Activated T-helper 9 cell treated with anti-CD3 and anti-CD28 coated beads, Interleukin-2, amount 50 U/mL, for 16 hours (primary cell): ENCODE results near the gene LMO2.
"Not testable (repeated sequence)": the region's sequence is repeated elsewhere in the genome, so short reads cannot be mapped to it uniquely, and the experiment has no call there.

ENCODE experiments used
- DNase-seq: peaks from one replicate; pipeline ENCODE4 v3.0.0-alpha.2; 2020; ENCODE audit warnings: low read depth

The LMO2 gene

DNA sequence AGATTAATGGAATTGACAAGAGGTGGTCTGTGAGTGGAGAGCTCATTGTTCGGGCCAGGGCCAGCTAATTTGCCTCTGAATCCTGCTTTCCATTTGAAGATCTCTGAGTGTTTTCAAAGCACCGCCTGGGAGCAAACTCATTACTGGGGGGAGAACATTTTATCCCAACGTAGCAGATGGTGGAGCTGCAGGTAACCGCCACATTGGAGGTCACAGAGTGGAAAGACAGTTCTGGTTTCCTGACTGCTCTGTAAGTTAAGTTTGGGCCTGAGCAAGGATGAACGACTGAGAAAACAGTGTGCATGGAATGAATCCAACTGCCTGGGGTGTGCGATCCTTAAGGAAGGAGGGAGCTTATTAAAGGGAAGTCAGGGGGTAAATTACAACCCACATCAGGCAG lies 30.5 kb downstream of the LMO2 start:
- no peak for DNase-seq

DNA sequence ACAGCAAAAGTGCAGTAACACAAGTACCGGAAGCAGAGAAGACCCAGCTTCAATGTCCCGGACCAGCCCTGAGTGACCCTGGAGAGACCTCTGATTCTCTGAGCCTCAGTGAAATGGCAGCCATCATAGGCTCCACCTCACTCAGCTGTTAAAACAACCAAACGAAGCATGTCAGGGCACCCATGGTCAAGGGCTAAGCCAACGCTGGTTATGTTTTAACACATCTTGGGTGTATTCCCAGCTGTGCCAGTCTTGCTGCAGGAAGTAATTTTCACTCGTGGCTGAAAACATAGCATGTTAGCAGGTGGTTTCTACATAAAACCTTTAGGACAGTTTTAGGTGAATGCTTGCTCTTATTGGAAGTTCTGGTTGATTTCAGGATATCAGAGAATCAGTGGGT lies 30.9 kb downstream of the LMO2 start:
- DNase-seq, result no peak

DNA sequence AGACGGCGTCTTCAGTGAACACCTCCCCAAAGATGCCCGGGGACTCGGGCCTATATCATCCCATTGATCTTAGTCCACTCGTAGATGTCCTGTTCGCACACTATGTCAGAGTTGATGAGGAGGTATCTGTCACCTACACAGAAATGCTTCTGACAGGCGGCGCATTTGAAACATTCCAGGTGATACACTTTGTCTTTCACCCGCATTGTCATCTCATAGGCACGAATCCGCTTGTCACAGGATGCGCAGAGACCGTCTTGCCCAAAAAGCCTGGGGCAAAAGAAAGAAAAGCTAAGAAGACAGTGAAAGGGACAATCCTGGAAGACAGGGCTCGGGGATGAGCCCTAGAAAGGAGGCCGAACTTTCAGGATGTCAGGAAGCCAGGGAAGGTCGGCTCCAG lies 32.6 kb downstream of the LMO2 start:
- no peak for DNase-seq

DNA sequence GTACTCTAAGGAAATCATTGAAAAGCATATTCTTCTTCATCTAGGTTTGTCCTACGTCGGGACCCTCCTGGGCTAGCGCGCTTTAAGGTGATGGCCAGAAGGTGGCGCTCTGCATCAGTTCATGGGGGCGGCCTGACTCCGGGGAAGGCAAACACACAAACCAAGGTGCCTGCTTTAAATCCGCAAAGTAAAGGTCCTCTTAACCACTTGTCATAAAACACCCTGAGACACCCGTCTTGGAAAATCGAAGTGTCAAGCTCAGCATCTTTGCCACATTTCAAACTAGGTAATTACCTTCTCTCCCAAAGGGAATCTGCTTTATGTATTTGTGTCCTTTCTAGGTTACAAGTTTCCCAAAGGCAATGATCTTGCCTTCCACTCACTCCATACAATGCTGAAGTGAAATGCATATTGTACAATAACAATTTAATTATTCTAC lies 33.9 kb downstream of the LMO2 start:
- DNase-seq, result peak; percentile 56

DNA sequence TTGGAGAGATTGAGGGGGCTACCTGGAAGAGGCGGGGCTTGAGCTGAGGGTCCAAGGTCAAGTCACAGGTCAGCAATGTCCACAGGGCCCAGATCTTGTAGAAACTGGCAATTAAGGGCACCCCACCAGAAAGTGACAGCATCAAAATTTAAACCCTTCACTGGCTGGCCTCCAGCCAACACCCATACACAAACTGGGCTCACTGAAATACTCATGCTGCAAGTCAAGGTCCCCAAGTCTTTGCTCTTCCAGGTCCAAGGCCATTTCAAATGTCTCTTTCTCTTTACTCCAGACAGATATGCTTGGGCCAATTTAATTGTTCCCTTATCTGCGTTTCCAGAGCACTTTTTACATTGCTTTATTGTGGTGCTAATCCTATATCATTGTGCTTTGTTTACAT lies 36.4 kb downstream of the LMO2 start:
- DNase-seq, result no peak

DNA sequence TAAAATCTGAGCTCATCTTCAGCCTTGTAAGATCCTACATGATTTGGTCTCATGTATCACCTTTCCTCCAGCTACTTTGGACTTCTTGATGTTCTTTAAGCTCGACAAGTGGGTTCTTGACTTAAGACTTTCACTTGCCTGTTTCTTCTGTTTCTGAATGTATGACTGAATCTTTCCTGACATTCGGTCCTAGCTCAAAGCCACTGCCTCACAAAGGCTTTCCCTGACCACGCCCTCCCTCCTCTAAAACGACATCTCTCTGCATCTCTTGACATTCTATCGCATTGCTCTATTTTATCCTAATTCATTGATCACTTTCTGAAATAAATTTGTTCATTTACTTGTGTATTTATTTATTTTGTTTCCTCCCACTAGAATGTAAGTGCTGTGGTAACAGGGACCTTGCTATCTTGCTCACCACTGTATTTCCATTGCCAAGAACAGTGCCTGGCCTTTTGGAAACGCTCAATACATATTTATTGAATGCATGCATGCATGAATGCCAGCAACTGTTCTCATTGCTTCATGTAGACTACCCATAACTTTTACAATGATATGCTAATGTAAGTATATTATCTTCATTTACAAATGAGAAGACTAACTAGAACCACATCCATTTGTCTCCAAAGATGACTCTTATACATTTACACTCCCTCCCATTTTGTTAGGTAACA lies 43.0 kb downstream of the LMO2 start:
- DNase-seq, result no peak

DNA sequence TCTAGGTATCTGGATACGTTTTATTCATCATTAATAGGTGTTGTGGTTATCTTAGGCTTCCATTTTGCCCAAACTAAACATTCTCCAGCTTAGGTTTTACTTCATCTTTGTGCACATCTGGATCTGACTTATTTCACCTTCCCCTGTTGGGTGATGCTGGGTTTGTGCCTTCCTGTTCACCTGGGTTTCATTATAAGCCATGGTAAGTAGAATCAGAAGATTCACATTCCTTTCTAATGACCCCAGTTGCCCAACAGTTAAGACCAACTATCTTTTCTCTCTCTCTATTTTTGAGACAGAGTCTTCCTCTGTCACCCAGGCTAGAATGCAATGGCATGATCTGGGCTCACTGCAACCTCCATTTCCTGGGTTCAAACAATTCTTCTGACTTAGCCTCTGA lies 44.6 kb downstream of the LMO2 start:
- DNase-seq, result no peak

DNA sequence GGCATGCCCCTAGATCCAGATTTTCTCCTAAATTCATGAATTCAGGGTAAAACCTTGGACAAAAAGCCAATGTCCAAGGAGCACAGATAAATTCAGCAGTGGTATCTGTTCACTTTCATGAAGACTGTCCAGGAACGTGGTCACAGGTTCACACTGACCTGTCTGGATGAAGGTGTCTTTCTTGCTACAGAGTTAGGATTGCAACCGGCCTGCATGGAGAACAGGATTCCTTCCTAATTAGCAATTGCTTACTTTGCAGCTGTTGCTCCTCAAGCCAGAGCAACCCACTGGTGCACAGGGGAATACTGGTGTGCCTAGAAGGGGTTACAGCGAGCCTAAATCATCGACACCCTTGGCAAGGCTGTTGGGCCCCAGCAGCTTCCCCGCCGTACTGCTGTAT lies 47.6 kb downstream of the LMO2 start:
- no peak for DNase-seq

DNA sequence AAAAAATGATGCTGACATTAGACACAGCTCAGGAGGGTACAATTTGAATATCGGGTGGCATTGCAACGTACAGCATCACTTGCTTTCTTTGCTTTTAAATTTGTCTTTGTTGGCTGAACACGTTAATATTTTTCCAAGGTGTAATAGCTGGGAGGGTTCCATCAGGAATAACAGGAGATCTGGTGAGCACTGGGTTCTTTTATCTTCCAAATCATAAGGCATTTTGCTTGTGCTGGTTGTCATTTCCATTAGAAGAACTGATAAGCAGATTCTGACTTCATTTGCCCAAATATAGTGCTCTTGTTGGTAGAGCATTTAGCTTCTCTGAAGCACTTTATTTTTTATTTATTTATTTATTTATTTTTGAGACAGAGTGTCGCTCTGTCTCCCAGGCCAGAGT lies 48.9 kb downstream of the LMO2 start:
- no peak for DNase-seq

DNA sequence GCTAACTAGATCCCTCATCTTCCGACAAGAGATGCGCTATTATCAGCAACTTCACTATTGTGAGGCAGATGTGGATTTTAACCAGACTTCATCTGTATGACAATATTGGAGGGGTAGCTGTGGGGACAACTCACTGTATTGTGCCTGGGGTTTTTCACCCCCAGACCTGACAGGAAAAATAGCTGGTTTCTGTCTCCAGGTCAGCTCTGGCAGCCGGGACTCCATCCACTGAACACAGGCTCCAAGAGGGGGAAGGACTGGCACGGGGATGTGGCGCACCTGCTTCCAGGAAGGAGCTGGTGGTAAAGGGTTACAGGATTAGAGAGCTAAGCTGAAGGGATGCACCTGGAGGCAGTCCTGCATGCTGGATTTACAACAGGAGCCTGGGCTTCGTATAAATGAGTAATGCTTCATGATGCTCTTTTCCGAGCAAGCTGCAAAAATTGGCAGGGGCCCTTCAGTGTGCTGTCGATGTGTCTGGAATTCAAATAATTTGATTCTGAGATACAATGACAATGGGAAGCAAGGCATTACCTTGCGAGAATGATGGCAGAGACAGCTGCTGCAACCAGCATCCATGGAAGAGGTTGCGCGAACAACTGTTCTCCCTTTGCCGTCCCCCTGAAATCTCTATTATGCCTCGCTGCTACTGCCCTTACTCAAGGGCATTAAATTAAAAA lies 49.5 kb downstream of the LMO2 start:
- no peak for DNase-seq

DNA sequence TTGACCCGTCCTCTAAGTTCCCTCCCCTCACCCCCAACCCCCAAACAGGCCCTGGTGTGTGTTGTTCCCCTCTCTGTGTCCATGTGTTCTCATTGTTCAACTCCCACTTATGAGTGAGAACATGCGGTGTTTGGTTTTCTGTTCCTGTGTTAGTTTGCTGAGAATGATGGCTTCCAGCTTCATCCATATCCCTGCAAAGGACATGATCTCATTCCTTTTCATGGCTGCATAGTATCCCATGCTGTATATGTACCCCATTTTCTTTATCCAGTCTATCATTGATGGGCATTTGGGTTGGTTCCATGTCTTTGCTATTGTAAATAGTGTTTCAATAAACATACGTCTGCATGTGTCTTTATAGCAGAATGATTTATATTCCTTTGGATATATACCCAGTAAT lies 53.6 kb downstream of the LMO2 start:
- not testable (repeated sequence) for DNase-seq

DNA sequence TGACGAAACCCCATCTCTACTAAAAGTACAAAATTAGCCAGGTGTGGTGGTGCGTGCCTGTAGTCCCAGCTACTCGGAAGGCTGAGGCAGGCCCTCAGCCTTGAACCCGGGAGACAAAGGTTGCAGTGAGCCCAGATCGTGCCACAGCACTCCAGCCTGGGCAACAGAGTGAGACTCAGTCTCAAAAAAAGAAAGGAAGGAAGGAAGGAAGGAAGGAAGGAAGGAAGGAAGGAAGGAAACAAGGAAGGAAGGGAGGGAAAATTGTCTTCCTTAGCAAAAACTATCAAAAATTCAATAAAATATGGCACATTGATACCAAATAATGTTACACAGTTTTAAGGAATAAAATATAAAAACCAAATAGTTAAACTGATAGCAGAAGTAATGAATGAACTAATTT lies 54.5 kb downstream of the LMO2 start:
- not testable (repeated sequence) for DNase-seq

DNA sequence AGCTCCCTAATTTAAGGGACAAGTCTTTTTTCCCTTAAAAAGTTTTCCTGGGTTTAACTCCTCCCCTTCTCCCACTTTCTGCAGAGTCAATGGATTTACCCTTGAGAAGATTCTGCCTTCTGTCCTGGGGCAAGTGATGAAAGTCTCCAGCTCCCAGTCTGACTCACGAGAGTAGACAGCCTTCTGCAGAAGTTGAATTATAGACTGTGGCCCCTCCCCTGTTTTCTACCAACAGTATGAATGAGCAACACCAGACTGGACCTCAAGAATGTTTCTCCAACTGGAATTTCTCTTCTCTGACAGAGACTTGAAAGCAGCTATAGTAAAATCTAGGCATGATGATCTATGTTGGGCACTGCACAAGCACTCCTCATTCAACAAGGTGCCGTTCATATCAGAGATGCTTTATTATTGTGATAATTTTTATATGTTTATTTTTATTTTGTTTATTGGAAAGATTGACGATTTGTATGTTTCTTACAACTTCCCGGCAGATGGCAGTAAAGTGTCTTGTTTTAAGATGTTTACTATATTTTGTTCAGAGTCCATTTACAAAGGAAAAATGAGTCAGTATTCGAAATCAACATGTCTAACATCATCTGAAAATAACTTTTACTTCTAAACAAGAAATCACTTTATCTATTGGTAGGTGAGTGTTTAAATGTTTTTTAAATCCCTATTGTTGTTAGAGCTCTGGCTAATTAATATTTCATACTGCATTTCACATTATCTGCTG lies 56.6 kb downstream of the LMO2 start:
- no peak for DNase-seq

DNA sequence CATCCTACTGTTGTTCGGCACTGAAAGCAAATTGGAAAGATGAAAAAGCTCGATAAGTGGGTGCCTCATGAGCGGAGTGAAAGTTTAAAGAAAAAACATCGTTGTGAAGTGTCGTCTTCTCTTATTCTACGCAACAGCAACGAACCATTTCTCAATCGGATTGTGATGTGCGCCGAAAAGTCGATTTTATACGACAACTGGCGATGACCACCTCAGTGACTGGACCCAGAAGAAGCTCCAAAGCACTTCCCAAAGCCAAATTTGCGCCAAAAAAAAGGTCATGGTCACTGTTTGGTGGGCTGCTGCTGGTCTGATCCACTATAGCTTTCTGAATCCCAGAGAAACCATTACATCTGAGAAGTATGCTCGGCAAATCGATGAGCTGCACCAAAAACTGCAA lies 59.2 kb downstream of the LMO2 start:
- no peak for DNase-seq

DNA sequence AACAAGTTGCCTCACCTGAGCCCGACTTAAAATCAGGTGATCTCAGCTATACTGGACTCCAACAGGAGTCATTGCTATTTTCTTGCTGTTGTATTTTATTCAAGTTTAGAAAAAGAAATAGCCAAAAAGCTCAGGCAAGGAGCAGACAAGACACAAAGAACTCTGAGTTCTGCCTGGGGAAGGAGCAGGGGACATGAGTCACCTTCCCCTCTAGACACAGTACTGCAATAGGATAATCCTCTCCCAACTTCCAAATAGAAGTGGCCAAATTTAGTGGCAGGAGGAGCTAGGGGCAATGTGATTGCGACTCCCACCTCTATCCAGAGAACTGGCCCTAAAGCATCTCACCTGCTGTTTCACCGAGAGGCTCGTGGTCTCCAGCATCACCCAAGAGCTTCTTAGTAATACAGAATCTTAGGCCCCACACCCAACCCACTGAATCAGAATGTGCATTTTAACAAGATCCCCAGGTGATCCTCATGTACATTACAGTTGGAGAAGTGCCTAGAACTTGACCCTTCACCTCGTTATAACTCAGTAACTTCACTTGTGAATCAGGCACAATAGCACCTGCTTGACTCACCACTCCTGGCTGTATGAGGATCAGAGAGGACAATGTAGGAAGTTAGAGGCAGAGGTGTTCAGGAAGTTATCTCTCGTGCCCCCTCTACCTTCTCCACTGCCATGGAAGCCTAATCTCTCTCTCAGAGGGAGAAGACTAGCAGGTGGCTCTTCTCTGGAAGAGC lies 60.8 kb downstream of the LMO2 start:
- no peak for DNase-seq

DNA sequence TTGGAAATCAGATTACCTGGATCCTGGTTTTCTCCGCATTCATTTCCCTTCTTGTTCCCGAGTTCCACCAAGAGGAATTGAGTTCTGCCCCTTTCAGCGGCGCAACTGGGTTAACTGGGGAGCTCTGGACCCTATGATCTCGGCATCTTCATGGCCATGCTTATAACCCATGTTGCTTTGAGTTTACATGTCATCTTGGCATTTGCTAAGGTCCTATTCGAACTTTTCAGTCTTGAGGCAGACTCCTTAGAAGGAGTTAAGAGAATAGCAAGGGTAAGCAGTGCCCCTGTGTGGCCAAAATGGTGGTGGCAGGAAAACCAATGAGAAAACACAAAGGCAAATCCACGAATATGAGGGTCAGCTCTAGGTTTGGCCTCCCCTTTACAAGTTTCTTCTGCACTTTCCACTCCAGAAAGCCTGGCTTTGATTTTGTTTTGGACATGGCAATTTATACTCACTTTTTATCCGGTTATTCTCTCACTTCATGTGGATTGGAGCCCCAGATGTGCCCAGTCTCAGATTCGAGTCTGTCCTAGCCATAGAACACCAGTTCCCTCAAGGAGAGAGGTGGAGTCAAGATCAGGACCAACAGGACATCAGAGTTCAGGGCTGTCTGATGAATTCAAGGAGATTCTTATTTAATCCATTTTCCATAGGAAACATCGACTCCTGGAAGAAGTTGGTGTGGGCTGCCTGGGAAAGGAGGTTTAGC lies 62.3 kb downstream of the LMO2 start:
- DNase-seq, result no peak

DNA sequence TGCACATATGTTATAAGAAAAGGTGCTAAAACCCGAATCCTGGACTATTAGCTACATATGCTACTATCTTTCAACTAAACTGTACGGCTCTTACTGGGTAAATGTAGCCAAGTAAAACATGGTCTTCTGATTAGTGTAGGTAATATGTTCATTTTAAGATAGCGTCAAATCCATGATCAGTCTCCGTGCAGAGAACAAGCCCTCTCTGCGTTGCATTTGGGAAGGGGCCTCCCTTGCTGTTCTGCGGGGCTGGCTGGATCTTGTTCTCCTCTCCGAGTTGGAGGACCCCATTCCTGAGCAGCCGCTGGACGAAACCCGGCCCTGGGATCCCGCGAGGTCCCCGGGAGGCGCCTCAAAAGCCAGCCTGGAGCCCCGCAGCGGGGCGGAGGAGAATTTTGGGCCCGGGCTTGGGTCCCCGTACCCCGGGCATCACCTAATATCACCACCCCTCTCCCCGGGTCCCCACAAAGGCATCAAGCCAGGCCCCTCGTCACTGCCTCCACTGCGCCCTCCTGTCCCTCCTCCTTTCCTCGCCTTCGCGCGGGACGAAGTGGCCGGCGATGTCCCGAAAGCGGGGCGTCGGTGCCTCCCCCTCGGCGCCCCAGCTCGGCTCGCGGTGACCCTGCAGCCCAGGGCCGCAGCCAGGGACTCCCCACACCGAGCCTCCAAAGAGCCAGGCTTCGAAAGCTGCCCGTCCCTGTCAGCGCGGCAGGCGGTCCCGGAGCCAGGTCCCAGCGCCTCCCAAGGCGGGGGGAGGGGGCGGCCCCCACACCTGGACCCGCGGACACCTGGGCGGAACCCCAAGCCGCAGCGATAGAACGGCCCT lies 63.1 kb downstream of the LMO2 start:
- DNase-seq, result no peak

DNA sequence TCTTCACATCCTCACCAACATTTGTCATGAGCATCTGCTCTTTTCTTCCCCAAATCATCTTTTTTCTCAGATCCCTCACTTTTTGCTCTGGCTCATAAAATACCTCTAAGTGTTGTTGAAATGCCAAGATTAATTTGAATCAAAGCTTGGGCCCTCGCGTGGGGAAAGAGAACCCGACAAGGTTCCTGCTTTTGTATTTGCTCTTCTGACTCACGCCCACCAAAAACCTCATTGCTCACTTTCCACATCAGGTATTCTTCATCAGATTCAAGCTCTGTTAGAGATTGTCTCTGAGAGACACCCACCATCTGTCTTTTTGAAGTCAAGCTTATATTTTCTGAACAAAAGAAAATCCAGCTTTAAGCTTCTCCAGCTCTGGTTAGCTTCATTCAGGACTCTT lies 64.7 kb downstream of the LMO2 start:
- no peak for DNase-seq

DNA sequence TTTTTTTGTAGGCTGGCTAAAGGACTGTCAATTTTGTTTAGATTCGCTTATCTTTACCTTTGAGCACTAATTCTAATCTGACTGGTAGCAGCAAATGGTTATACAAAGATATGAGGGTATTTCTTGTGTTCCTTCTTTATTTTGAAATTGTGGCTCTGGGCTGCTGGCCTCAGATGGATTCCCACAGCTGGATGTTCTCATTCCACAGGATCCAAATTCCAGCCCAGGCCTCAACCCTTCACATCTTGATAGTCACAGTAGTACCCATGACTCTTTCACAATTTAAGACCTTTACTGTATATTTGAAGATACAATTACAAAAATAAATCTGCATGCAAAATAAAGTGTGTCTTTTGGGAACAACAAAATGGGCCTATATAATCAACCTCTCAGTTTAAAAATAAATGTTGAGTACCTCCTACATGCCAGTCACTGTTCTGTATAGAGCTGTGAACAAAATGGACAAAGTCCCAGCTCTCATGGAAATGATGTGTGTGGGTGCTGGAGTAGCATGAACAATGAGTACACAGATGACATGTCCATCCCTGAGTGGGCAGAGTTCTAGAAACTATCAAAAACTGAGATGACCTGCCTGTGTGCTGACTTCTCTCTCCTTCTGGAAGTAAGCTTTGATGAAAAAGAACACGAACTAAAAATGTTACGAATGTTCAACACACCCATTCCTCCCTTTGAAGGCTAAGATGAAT lies 65.9 kb downstream of the LMO2 start:
- DNase-seq, result no peak

DNA sequence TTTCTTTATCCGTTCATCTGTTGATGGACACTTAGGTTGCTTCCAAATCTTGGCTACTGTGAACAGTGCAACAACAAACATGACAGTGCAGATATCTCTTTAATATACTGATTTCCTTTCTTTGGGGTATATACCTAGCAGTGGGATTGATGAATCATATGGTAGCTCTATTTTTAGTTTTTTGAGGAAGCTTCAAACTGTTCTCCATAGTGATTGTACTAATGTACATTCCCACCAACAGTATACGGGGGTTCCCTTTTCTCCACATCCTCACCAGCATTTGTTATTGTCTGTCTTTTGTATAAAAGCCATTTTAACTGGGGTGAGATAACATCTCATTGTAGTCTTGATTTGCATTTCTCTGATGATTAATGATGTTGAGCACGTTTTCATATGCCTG lies 68.9 kb downstream of the LMO2 start:
- not testable (repeated sequence) for DNase-seq
